K562 (cell line): ENCODE measurements around the gene RAMAC. TPM values are rescaled to one million over a fixed set of nuclear protein-coding genes. Genes with fewer than 3 reads are reported as not detected.

Source experiments
- ATAC-seq: fragments of 200-7000 bp; cut with Tn5 transposase; 3 replicates; pipeline ENCODE4 v1.9.1; 2020; ENCODE audit warnings: moderate library complexity
- BruUV-seq: library from RNA; stranded (reverse); fragments of 400-500 nt; replicated peaks from 2 replicates; lab custom pipeline; 2021; lab: Mats Ljungman, UMichigan
- CTCF ChIA-PET: fragments of 300-600 bp; formaldehyde crosslinking; extraction: SDS; loops from one replicate; lab custom pipeline; 2021; ENCODE audit warnings: low intra/inter-chr PET ratio; lab: Yijun Ruan, JAX
- POLR2A ChIA-PET: fragments of 300-600, 350-650 bp; sonication (Branson Sonifier 250); formaldehyde crosslinking; extraction: SDS; loops from one replicate; lab custom pipeline; 2021; ENCODE audit warnings: antibody characterized with exemption, inconsistent platforms; lab: Yijun Ruan, JAX
- DNase-seq, 4 experiments: peaks; one replicate each; pipeline versions ENCODE4 v3.0.0 to v3.0.0-alpha.2; 2011 to 2018; ENCODE audit warnings: low spot score in 3 of 4, mixed read lengths in 3 of 4; ENCODE audit errors: extremely low read depth in 1 of 4
- FAIRE-seq: peaks from 2 replicates; lab custom pipeline; 2011; peaks lifted over from hg19 to GRCh38; lab: Jason Lieb, UNC
- H2AFZ ChIP-seq: 2 replicates; pipeline ENCODE4 v1.6.0; 2011; ENCODE audit warnings: low read depth, low read length, control low read depth, inconsistent platforms
- H3K27ac ChIP-seq: fragments of 200-600 bp; 3 replicates; pipeline ENCODE4 v1.8.0; 2011; ENCODE audit warnings: low read depth, mild to moderate bottlenecking, control low read depth, inconsistent platforms, low read length, moderate library complexity, mixed read lengths; ENCODE audit errors: extremely low read depth
- H3K27me3 ChIP-seq, 2 experiments: fragments of 300-600 bp in 1 of 2; 2 replicates in 1 of 2; 3 replicates in 1 of 2; pipeline versions ENCODE4 v1.6.0 to v1.8.0; 2011; ENCODE audit warnings: inconsistent platforms in 2 of 2, low read length in 2 of 2, mild to moderate bottlenecking in 1 of 2, mixed read lengths in 1 of 2, moderate library complexity in 1 of 2; ENCODE audit not compliant: control insufficient read depth in 2 of 2, insufficient read depth in 2 of 2
- H3K36me3 ChIP-seq: fragments of 300-600 bp; 3 replicates; pipeline ENCODE4 v1.8.0; 2011; ENCODE audit warnings: mild to moderate bottlenecking, low read length, inconsistent platforms; ENCODE audit not compliant: control insufficient read depth, insufficient read depth
- H3K4me1 ChIP-seq, 2 experiments: fragments of 200-600 bp in 1 of 2; replicated peaks in 1 of 2; 2 replicates in 1 of 2; 3 replicates in 1 of 2; pipeline versions ENCODE4 v1.5.1 to v1.8.0; 2011; ENCODE audit warnings: inconsistent platforms in 2 of 2, low read length in 2 of 2, mild to moderate bottlenecking in 1 of 2, mixed read lengths in 1 of 2, moderate library complexity in 1 of 2; ENCODE audit not compliant: control insufficient read depth in 2 of 2, insufficient read depth in 2 of 2
- H3K4me2 ChIP-seq: 2 replicates; pipeline ENCODE4 v1.6.1; 2011; ENCODE audit warnings: low read length, control low read depth, inconsistent platforms, mixed read lengths; ENCODE audit not compliant: insufficient read depth
- H3K4me3 ChIP-seq: fragments of 200-600 bp; sonication (generic), shearing (Covaris generic); 2 replicates; pipeline ENCODE4 v1.5.1; 2016; ENCODE audit warnings: control low read depth, inconsistent platforms
- H3K79me2 ChIP-seq: fragments of 200-600 bp; 3 replicates; pipeline ENCODE4 v1.8.0; 2011; ENCODE audit warnings: low read length, inconsistent platforms; ENCODE audit not compliant: control insufficient read depth, insufficient read depth
- H3K9ac ChIP-seq, 2 experiments: 2 replicates each; pipeline versions ENCODE4 v1.6.0 to v1.6.1; 2011; ENCODE audit warnings: low read depth in 2 of 2, low read length in 2 of 2, control low read depth in 1 of 2, inconsistent platforms in 1 of 2, mild to moderate bottlenecking in 1 of 2, mixed read lengths in 1 of 2; ENCODE audit not compliant: insufficient read depth in 1 of 2
- H3K9me1 ChIP-seq: one replicate; pipeline ENCODE4 v1.6.0; 2011; ENCODE audit warnings: inconsistent platforms, mild to moderate bottlenecking, low read length, moderate library complexity; ENCODE audit not compliant: control insufficient read depth, insufficient read depth
- H3K9me3 ChIP-seq: replicated peaks from 2 replicates; pipeline ENCODE4 v1.5.1; 2011; ENCODE audit warnings: low read depth, low read length, inconsistent platforms; ENCODE audit not compliant: control insufficient read depth, insufficient read depth
- H4K20me1 ChIP-seq: replicated peaks from 2 replicates; pipeline ENCODE4 v1.6.1; 2011; ENCODE audit warnings: low read length, inconsistent platforms, mixed read lengths; ENCODE audit not compliant: control insufficient read depth, insufficient read depth
- CHD1 ChIP-seq: fragments of 200-600 bp; sonication (generic); IDR thresholded peaks from one replicate; pipeline ENCODE4 v1.6.1; 2012; ENCODE audit warnings: mild to moderate bottlenecking, moderate library complexity, low read length, inconsistent platforms
- EGR1 ChIP-seq: fragments of 450-650 bp; conservative IDR thresholded peaks from 2 replicates; pipeline ENCODE4 v1.6.1; 2017; ENCODE audit warnings: mild to moderate bottlenecking
- EHMT2 ChIP-seq: fragments of 450-650 bp; IDR thresholded peaks from 2 replicates; pipeline ENCODE4 v1.6.1; 2018; ENCODE audit warnings: antibody characterized with exemption
- HNRNPH1 ChIP-seq: fragments of 200-400 bp; formaldehyde crosslinking; optimal IDR thresholded peaks from 2 replicates; pipeline ENCODE3; 2017; ENCODE audit warnings: low read depth, mild to moderate bottlenecking, low read length, moderate library complexity
- JUND ChIP-seq, 2 experiments: IDR thresholded peaks; 2 replicates in 1 of 2; 3 replicates in 1 of 2; pipeline ENCODE4 v1.6.1; 2011; ENCODE audit warnings: borderline replicate concordance in 2 of 2, low read depth in 2 of 2, low read length in 2 of 2, improper control_type of control experiment in 1 of 2, missing biosample characterization in 1 of 2, missing genetic modification characterization in 1 of 2, missing genetic modification reagents in 1 of 2
- KAT2B ChIP-seq: IDR thresholded peaks from one replicate; pipeline ENCODE4 v1.6.1; 2012; ENCODE audit warnings: low read depth, mild to moderate bottlenecking, control low read depth, inconsistent platforms, low read length, moderate library complexity
- KAT7 ChIP-seq: sonication (generic); formaldehyde crosslinking; IDR thresholded peaks from 2 replicates; pipeline ENCODE4 v1.8.0; 2022; ENCODE audit warnings: missing genetic modification reagents, mild to moderate bottlenecking, borderline replicate concordance
- PKNOX1 ChIP-seq: fragments of 450-650 bp; IDR thresholded peaks from 2 replicates; pipeline ENCODE4 v1.6.1; 2016
- SMARCA5 ChIP-seq: fragments of 450-650 bp; IDR thresholded peaks from 2 replicates; pipeline ENCODE4 v1.6.1; 2016
- TCF7 ChIP-seq: sonication (generic); IDR thresholded peaks from 2 replicates; pipeline ENCODE4 v1.6.1; 2016; ENCODE audit warnings: antibody characterized with exemption, borderline replicate concordance
- ZBTB43 ChIP-seq: sonication (generic); formaldehyde crosslinking; IDR thresholded peaks from 2 replicates; pipeline ENCODE4 v1.8.0; 2023; ENCODE audit warnings: mild to moderate bottlenecking, missing genetic modification reagents
- ZBTB7A ChIP-seq: IDR thresholded peaks from 2 replicates; pipeline ENCODE4 v1.6.1; 2011; ENCODE audit warnings: low read depth, mild to moderate bottlenecking, low read length, moderate library complexity, borderline replicate concordance; ENCODE audit not compliant: control insufficient read depth
- ZFP1 ChIP-seq: fragments of 450-650 bp; formaldehyde crosslinking; IDR thresholded peaks from 2 replicates; pipeline ENCODE4 v1.4.0; 2020; ENCODE audit warnings: mild to moderate bottlenecking, mixed read lengths
- ZNF324 ChIP-seq: fragments of 250-450 bp; sonication (Bioruptor Pico); IDR thresholded peaks from 2 replicates; pipeline ENCODE4 v1.4.0; 2020; ENCODE audit warnings: mild to moderate bottlenecking
- ZNF609 ChIP-seq: sonication (generic); formaldehyde crosslinking; IDR thresholded peaks from 2 replicates; pipeline ENCODE4 v1.8.1; 2023; ENCODE audit warnings: missing genetic modification reagents, mild to moderate bottlenecking, borderline replicate concordance
- ZNF77 ChIP-seq: fragments of 250-450 bp; sonication (Bioruptor Pico); IDR thresholded peaks from 2 replicates; pipeline ENCODE4 v1.5.0; 2020
- WGBS: fragments of 100-300 bp; shearing (Covaris generic); methylation state at CpG from one replicate; pipeline ENCODE4 v1.1.6; 2016; ENCODE audit warnings: low coverage, mixed read lengths; ENCODE audit not compliant: insufficient coverage; ENCODE audit errors: missing lambda C conversion rate; 5-methylcytosine and 5-hydroxymethylcytosine counted together
- in situ Hi-C: fragments of 300-500 bp; cut with MboI; formaldehyde crosslinking; loops from 4 replicates; pipeline ENCODE4 v1.15.0; 2018; ENCODE audit warnings: inconsistent platforms, mixed read lengths
- intact Hi-C: fragments of 100-400 bp; cut with micrococcal nuclease; formaldehyde crosslinking; loops from 2 replicates; pipeline ENCODE4 v1.14.2; 2022
- polyA plus RNA-seq, 8 experiments: library from polyadenylated mRNA; depleted of rRNA in 4 of 8; stranded (reverse) in 5 of 8; unstranded in 3 of 8; fragments of >200 nt; fragmentation: Nextera tagmentation in 2 of 8; fragmentation: Illumina TruSeq in 1 of 8; extraction: Ambion mirVana in 2 of 8; extraction: Trizol in 1 of 8; gene quantifications; 2 replicates each; pipeline versions ENCODE4 v1.2.1 to v1.2.3, GENCODE V29; 2011 to 2014; ENCODE audit warnings: inconsistent platforms in 1 of 8, missing spikeins in 1 of 8
- total RNA-seq, 7 experiments: library from RNA; depleted of rRNA in 6 of 7; stranded (reverse); fragments of >200 nt in 6 of 7; fragmentation: Illumina TruSeq in 2 of 7; extraction: Trizol in 2 of 7; gene quantifications; 2 replicates each; pipeline versions ENCODE4 v1.2.1 to v1.2.3, GENCODE V29; 2011 to 2021; ENCODE audit warnings: low replicate concordance in 1 of 7

Gene RAMAC
- total and polyA plus RNA-seq, 9 of the 15 experiments (the other 6 are each of a cell fraction or from before 2014, with no cell fraction given) = 26.9 to 108 (median 38.4) TPM

DNA sequence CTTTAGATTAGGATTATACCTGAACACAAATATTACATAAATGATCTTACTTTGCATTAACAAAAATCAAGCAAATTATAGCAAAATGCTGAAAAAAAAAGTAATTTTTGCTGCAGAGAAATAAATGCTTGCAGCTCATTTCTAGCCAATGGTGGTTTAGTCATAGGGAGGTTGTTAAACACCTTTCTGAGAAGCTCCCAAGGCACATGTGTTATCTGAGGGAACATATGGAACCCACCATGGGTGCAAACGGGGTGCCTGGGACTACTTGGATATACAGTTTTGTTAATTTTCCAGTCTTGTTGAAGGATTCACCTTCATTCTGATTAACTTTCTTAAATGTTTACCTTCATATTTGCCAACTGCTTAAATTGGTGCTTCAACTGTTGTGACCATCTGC lies 8.9 kb upstream of the RAMAC start (continued):
- TF ChIP-seq PKNOX1 = no peak
- no peak for TF ChIP-seq ZFP1 (CRISPR knock-in tag)
- TF ChIP-seq JUND (IDR thresholded peaks at IDR 0.05; ENCODE audit: borderline replicate concordance, low read depth, low read length) = no peak
- TF ChIP-seq JUND (tag; IDR thresholded peaks at IDR 0.05; ENCODE audit: borderline replicate concordance, low read depth, low read length) = no peak

DNA sequence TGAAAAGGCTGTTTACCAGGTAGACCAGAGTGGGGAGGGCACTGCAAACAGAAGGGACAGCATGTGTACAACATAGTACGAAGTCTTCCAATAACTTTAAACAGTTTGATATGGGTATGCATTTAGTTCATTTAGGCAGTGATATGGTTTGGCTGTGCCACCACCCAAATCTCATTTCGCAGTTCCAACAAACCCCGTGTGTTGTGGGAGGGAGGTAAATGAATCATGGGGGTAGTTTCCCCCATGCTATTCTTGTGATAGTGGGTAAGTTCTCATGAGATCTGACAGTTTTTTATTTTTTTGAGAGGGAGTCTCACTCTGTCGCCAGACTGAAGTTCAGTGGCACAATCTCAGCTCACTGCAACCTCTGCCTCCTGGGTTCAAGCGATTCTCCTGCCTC lies 7.6 kb upstream of the RAMAC start:
- Histone ChIP-seq H3K4me2 (no peak overlapping the region), H3K36me3 (no peaks in the 10 kb centered on the region; the same call in 2 of the 3 replicates), H3K9me1 (no peaks in the 10 kb centered on the region), H3K9me3 (no peaks in the 10 kb centered on the region), H2AFZ (no peak overlapping the region), H4K20me1 (no peaks in the 10 kb centered on the region), H3K79me2 (no peaks in the 10 kb centered on the region), H3K27me3 (peaks cover 2 to 5% of the 10 kb centered on the region in 2 experiments; a peak in 3 of 5 replicates), H3K27ac (no peak overlapping the region), H3K4me3 (no peak overlapping the region), H3K4me1 (no peaks in the 10 kb centered on the region), H3K9ac (no peak overlapping the region)
- FAIRE-seq (no peak), ATAC-seq (no peak), DNase-seq (no peak)
- intact Hi-C loops (no loop called here), in situ Hi-C loops (no loop called here)
- no TSS peak for BruUV-seq
- 18% methylated on average over 5 of the region's 5 CpGs for WGBS
- POLR2A ChIA-PET = no interaction called here
- CTCF ChIA-PET = no interaction called here
- no peak for TF ChIP-seq EGR1
- no peak for TF ChIP-seq EHMT2
- no peak for TF ChIP-seq HNRNPH1
- TF ChIP-seq SMARCA5 = no peak
- no peak for TF ChIP-seq ZBTB43 (CRISPR knock-in tag)
- TF ChIP-seq KAT2B = no peak
- TF ChIP-seq ZNF609 (CRISPR knock-in tag) = no peak
- TF ChIP-seq KAT7 (CRISPR knock-in tag) = no peak
- no peak for TF ChIP-seq CHD1
- TF ChIP-seq ZNF324 (CRISPR knock-in tag) = no peak
- no peak for TF ChIP-seq ZNF77 (CRISPR knock-in tag)
- no peak for TF ChIP-seq ZBTB7A
- TF ChIP-seq TCF7 = no peak
